Activated B cell treated with CpG ODN at 0.5 μM for 24 hours (primary cell): ENCODE measurements around the gene PANK4. TPM values are rescaled to one million over a fixed set of nuclear protein-coding genes. Genes with fewer than 3 reads are reported as not detected.

Experiments used
- ATAC-seq: fragments of 200-7000 bp; cut with Tn5 transposase; one replicate; pipeline ENCODE4 v1.10.0; 2021; ENCODE audit warnings: low read depth, mild to moderate bottlenecking, moderate library complexity
- CTCF ChIA-PET: fragments of 350-600 bp; sonication (Branson Sonifier 250); formaldehyde crosslinking; loops from one replicate; lab custom pipeline; 2021; ENCODE audit warnings: antibody characterized with exemption; lab: Charles Lee
- POLR2A ChIA-PET: fragments of 350-600 bp; sonication (Branson Sonifier 250); formaldehyde crosslinking; loops from one replicate; lab custom pipeline; 2021; ENCODE audit warnings: antibody characterized with exemption; lab: Charles Lee
- DNase-seq: peaks from one replicate; pipeline ENCODE4 v3.0.0; 2022
- H3K27ac Mint-ChIP-seq: one replicate; pipeline ENCODE4 v1.8.0; 2020; ENCODE audit warnings: mixed read lengths
- H3K27me3 Mint-ChIP-seq: one replicate; pipeline ENCODE4 v1.8.0; 2021; ENCODE audit warnings: mixed read lengths
- H3K36me3 Mint-ChIP-seq: one replicate; pipeline ENCODE4 v1.8.0; 2021; ENCODE audit warnings: low read depth, mixed read lengths
- H3K4me1 Mint-ChIP-seq: one replicate; pipeline ENCODE4 v1.8.0; 2021; ENCODE audit warnings: mixed read lengths
- H3K4me3 Mint-ChIP-seq: one replicate; pipeline ENCODE4 v1.8.0; 2020; ENCODE audit warnings: mild to moderate bottlenecking, mixed read lengths
- H3K9me3 Mint-ChIP-seq: one replicate; pipeline ENCODE4 v1.8.0; 2020; ENCODE audit warnings: mixed read lengths
- CTCF ChIP-seq: fragments of 200-600 bp; IDR thresholded peaks from one replicate; pipeline ENCODE4 v1.8.0; 2022; ENCODE audit warnings: antibody characterized with exemption, mild to moderate bottlenecking
- intact Hi-C: fragments of 100-400 bp; cut with micrococcal nuclease; formaldehyde crosslinking; loops from one replicate; pipeline ENCODE4 v1.15.1; 2024
- total RNA-seq: library from RNA; stranded (reverse); gene quantifications from 2 replicates; pipeline ENCODE4 v1.2.3, GENCODE V29; 2022

Gene PANK4
- total RNA-seq, 1 donor from 2014 or later = 54.0 TPM

GRCh38 chr1:2544093-2544874 lies 17.9 kb upstream of the PANK4 start:
- no peak for DNase-seq
- TF ChIP-seq CTCF = no peak
- Mint-ChIP-seq H3K4me3 (no peak overlapping the region), H3K27ac (no peak overlapping the region), H3K36me3 (no peaks in the 10 kb centered on the region), H3K27me3 (peaks cover 6% of the 10 kb centered on the region), H3K9me3 (no peaks in the 10 kb centered on the region), H3K4me1 (peaks cover 24% of the 10 kb centered on the region)
- intact Hi-C loops = no loop called here
- ChIA-PET POLR2A (interaction anchor here (0.6 to 8.0 kb wide), 4 partner anchors 10 to 121 kb away, joined by 3 to 209 read pairs (median 62); partner anchors contain the start of genes HES5, PANK4 and PRXL2B), CTCF (interaction anchor here (1.6 kb wide), 1 partner anchor 42 kb away, joined by 6 read pairs; the partner anchor contains the start of gene PRXL2B)
- no peak for ATAC-seq

- H3K27me3 Mint-ChIP-seq = peaks cover 6% of the 10 kb centered on the region
- H3K4me3 Mint-ChIP-seq = no peak overlapping the region
- CTCF ChIA-PET = no interaction called here
- H3K27ac Mint-ChIP-seq = no peak overlapping the region
- no peaks in the 10 kb centered on the region for H3K36me3 Mint-ChIP-seq
- H3K4me1 Mint-ChIP-seq = peaks cover 17% of the 10 kb centered on the region
- intact Hi-C loops = no loop called here
- TF ChIP-seq CTCF = no peak
- no peak for DNase-seq
- no peaks in the 10 kb centered on the region for H3K9me3 Mint-ChIP-seq
- no peak for ATAC-seq
- POLR2A ChIA-PET = interaction anchor here (1.6 to 8.0 kb wide), 3 partner anchors 15 to 41 kb away, joined by 8 to 209 read pairs (median 114); partner anchors contain the start of genes HES5, PANK4 and PRXL2B
Measured at GRCh38 chr1:2543543-2544092, 17.2 kb upstream of the PANK4 start.

- H3K27ac Mint-ChIP-seq = no peak overlapping the region
- H3K9me3 Mint-ChIP-seq = no peaks in the 10 kb centered on the region
- ATAC-seq = no peak
- peaks cover 7% of the 10 kb centered on the region for H3K4me1 Mint-ChIP-seq
- ChIA-PET POLR2A (interaction anchor here (1.6 kb wide), 1 partner anchor 16 kb away, joined by 8 read pairs; the partner anchor contains the start of gene PANK4), CTCF (no interaction called here)
- H3K36me3 Mint-ChIP-seq = no peaks in the 10 kb centered on the region
- peaks cover 6% of the 10 kb centered on the region for H3K27me3 Mint-ChIP-seq
- H3K4me3 Mint-ChIP-seq = no peak overlapping the region
- TF ChIP-seq CTCF = no peak
- intact Hi-C loops = no loop called here
- no peak for DNase-seq
Measured at GRCh38 chr1:2542246-2542915, 16.0 kb upstream of the PANK4 start.

GRCh38 chr1:2541619-2542245 lies 15.3 kb upstream of the PANK4 start:
- Mint-ChIP-seq H3K4me3 (no peak overlapping the region), H3K4me1 (peaks cover 2% of the 10 kb centered on the region), H3K36me3 (no peaks in the 10 kb centered on the region), H3K27ac (no peak overlapping the region), H3K9me3 (no peaks in the 10 kb centered on the region), H3K27me3 (peaks cover 6% of the 10 kb centered on the region)
- ATAC-seq (no peak), DNase-seq (no peak)
- no peak for TF ChIP-seq CTCF
- ChIA-PET POLR2A (interaction anchor here (0.6 to 1.6 kb wide), 3 partner anchors 16 to 44 kb away, joined by 3 to 8 read pairs (median 5); partner anchors contain the start of genes PANK4 and PRXL2B), CTCF (no interaction called here)
- intact Hi-C loops = no loop called here
